K562 (cell line): ENCODE measurements around the gene B4GALT1. TPM values are rescaled to one million over a fixed set of nuclear protein-coding genes. Genes with fewer than 3 reads are reported as not detected.
A peak's percentile ranks its signal among the peaks of the same experiment; 100 is the strongest.
"Not testable (repeated sequence)": the region's sequence is repeated elsewhere in the genome, so short reads cannot be mapped to it uniquely, and the experiment has no call there.

ENCODE experiments used
- ATAC-seq: fragments of 200-7000 bp; cut with Tn5 transposase; 3 replicates; pipeline ENCODE4 v1.9.1; 2020; ENCODE audit warnings: moderate library complexity
- BruUV-seq: library from RNA; stranded (reverse); fragments of 400-500 nt; replicated peaks from 2 replicates; lab custom pipeline; 2021; lab: Mats Ljungman, UMichigan
- CTCF ChIA-PET: fragments of 300-600 bp; formaldehyde crosslinking; extraction: SDS; loops from one replicate; lab custom pipeline; 2021; ENCODE audit warnings: low intra/inter-chr PET ratio; lab: Yijun Ruan, JAX
- POLR2A ChIA-PET: fragments of 300-600, 350-650 bp; sonication (Branson Sonifier 250); formaldehyde crosslinking; extraction: SDS; loops from one replicate; lab custom pipeline; 2021; ENCODE audit warnings: antibody characterized with exemption, inconsistent platforms; lab: Yijun Ruan, JAX
- DNase-seq, 4 experiments: peaks; one replicate each; pipeline versions ENCODE4 v3.0.0 to v3.0.0-alpha.2; 2011 to 2018; ENCODE audit warnings: low spot score in 3 of 4, mixed read lengths in 3 of 4; ENCODE audit errors: extremely low read depth in 1 of 4
- FAIRE-seq: peaks from 2 replicates; lab custom pipeline; 2011; peaks lifted over from hg19 to GRCh38; lab: Jason Lieb, UNC
- H2AFZ ChIP-seq: 2 replicates; pipeline ENCODE4 v1.6.0; 2011; ENCODE audit warnings: low read depth, low read length, control low read depth, inconsistent platforms
- H3K27ac ChIP-seq: fragments of 200-600 bp; 3 replicates; pipeline ENCODE4 v1.8.0; 2011; ENCODE audit warnings: low read depth, mild to moderate bottlenecking, control low read depth, inconsistent platforms, low read length, moderate library complexity, mixed read lengths; ENCODE audit errors: extremely low read depth
- H3K27me3 ChIP-seq, 2 experiments: fragments of 300-600 bp in 1 of 2; 2 replicates in 1 of 2; 3 replicates in 1 of 2; pipeline versions ENCODE4 v1.6.0 to v1.8.0; 2011; ENCODE audit warnings: inconsistent platforms in 2 of 2, low read length in 2 of 2, mild to moderate bottlenecking in 1 of 2, mixed read lengths in 1 of 2, moderate library complexity in 1 of 2; ENCODE audit not compliant: control insufficient read depth in 2 of 2, insufficient read depth in 2 of 2
- H3K36me3 ChIP-seq: fragments of 300-600 bp; 3 replicates; pipeline ENCODE4 v1.8.0; 2011; ENCODE audit warnings: mild to moderate bottlenecking, low read length, inconsistent platforms; ENCODE audit not compliant: control insufficient read depth, insufficient read depth
- H3K4me1 ChIP-seq, 2 experiments: fragments of 200-600 bp in 1 of 2; replicated peaks in 1 of 2; 2 replicates in 1 of 2; 3 replicates in 1 of 2; pipeline versions ENCODE4 v1.5.1 to v1.8.0; 2011; ENCODE audit warnings: inconsistent platforms in 2 of 2, low read length in 2 of 2, mild to moderate bottlenecking in 1 of 2, mixed read lengths in 1 of 2, moderate library complexity in 1 of 2; ENCODE audit not compliant: control insufficient read depth in 2 of 2, insufficient read depth in 2 of 2
- H3K4me2 ChIP-seq: 2 replicates; pipeline ENCODE4 v1.6.1; 2011; ENCODE audit warnings: low read length, control low read depth, inconsistent platforms, mixed read lengths; ENCODE audit not compliant: insufficient read depth
- H3K4me3 ChIP-seq: fragments of 200-600 bp; sonication (generic), shearing (Covaris generic); 2 replicates; pipeline ENCODE4 v1.5.1; 2016; ENCODE audit warnings: control low read depth, inconsistent platforms
- H3K79me2 ChIP-seq: fragments of 200-600 bp; 3 replicates; pipeline ENCODE4 v1.8.0; 2011; ENCODE audit warnings: low read length, inconsistent platforms; ENCODE audit not compliant: control insufficient read depth, insufficient read depth
- H3K9ac ChIP-seq, 2 experiments: 2 replicates each; pipeline versions ENCODE4 v1.6.0 to v1.6.1; 2011; ENCODE audit warnings: low read depth in 2 of 2, low read length in 2 of 2, control low read depth in 1 of 2, inconsistent platforms in 1 of 2, mild to moderate bottlenecking in 1 of 2, mixed read lengths in 1 of 2; ENCODE audit not compliant: insufficient read depth in 1 of 2
- H3K9me1 ChIP-seq: one replicate; pipeline ENCODE4 v1.6.0; 2011; ENCODE audit warnings: inconsistent platforms, mild to moderate bottlenecking, low read length, moderate library complexity; ENCODE audit not compliant: control insufficient read depth, insufficient read depth
- H3K9me3 ChIP-seq: replicated peaks from 2 replicates; pipeline ENCODE4 v1.5.1; 2011; ENCODE audit warnings: low read depth, low read length, inconsistent platforms; ENCODE audit not compliant: control insufficient read depth, insufficient read depth
- H4K20me1 ChIP-seq: replicated peaks from 2 replicates; pipeline ENCODE4 v1.6.1; 2011; ENCODE audit warnings: low read length, inconsistent platforms, mixed read lengths; ENCODE audit not compliant: control insufficient read depth, insufficient read depth
- WGBS: fragments of 100-300 bp; shearing (Covaris generic); methylation state at CpG from one replicate; pipeline ENCODE4 v1.1.6; 2016; ENCODE audit warnings: low coverage, mixed read lengths; ENCODE audit not compliant: insufficient coverage; ENCODE audit errors: missing lambda C conversion rate; 5-methylcytosine and 5-hydroxymethylcytosine counted together
- in situ Hi-C: fragments of 300-500 bp; cut with MboI; formaldehyde crosslinking; loops from 4 replicates; pipeline ENCODE4 v1.15.0; 2018; ENCODE audit warnings: inconsistent platforms, mixed read lengths
- intact Hi-C: fragments of 100-400 bp; cut with micrococcal nuclease; formaldehyde crosslinking; loops from 2 replicates; pipeline ENCODE4 v1.14.2; 2022
- polyA plus RNA-seq, 8 experiments: library from polyadenylated mRNA; depleted of rRNA in 4 of 8; stranded (reverse) in 5 of 8; unstranded in 3 of 8; fragments of >200 nt; fragmentation: Nextera tagmentation in 2 of 8; fragmentation: Illumina TruSeq in 1 of 8; extraction: Ambion mirVana in 2 of 8; extraction: Trizol in 1 of 8; gene quantifications; 2 replicates each; pipeline versions ENCODE4 v1.2.1 to v1.2.3, GENCODE V29; 2011 to 2014; ENCODE audit warnings: inconsistent platforms in 1 of 8, missing spikeins in 1 of 8
- total RNA-seq, 7 experiments: library from RNA; depleted of rRNA in 6 of 7; stranded (reverse); fragments of >200 nt in 6 of 7; fragmentation: Illumina TruSeq in 2 of 7; extraction: Trizol in 2 of 7; gene quantifications; 2 replicates each; pipeline versions ENCODE4 v1.2.1 to v1.2.3, GENCODE V29; 2011 to 2021; ENCODE audit warnings: low replicate concordance in 1 of 7
- TF ChIP-seq, protein P1 (sequence below): sonication (generic); IDR thresholded peaks from 2 replicates; pipeline ENCODE4 v1.6.1; 2016
- TF ChIP-seq, protein P2 (sequence below): fragments of 250-450 bp; sonication (Bioruptor Pico); IDR thresholded peaks from 2 replicates; pipeline ENCODE4 v1.5.0; 2020; ENCODE audit warnings: mild to moderate bottlenecking

Gene B4GALT1
- total and polyA plus RNA-seq, 9 of the 15 experiments (the other 6 are each of a cell fraction or from before 2014, with no cell fraction given), result 4.1 to 26.8 (median 7.1) TPM

DNA sequence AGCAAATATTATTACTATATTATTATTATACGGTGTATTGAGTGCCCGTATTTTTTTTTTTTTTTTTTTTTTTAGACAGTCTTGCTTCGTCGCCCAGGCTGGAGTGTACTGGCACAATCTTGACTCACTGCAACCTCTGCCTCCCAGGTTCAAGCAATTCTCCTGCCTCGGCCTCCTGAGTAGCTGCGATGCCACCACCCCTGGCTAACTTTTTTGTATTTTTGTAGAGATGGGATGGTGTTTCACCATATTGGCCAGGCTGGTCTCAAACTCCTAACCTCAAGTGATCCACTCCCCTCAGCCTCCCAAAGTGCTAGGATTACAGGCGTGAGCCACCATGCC lies 2.2 kb downstream of the B4GALT1 start:
- peaks cover 36 to 64% of the 10 kb centered on the region in 2 experiments for H3K4me1 ChIP-seq
- H3K36me3 ChIP-seq, POLR2A ChIA-PET, FAIRE-seq, DNase-seq, intact Hi-C loops, H3K9me3 ChIP-seq, in situ Hi-C loops, H2AFZ ChIP-seq, H3K27me3 ChIP-seq, H3K9me1 ChIP-seq, ATAC-seq, CTCF ChIA-PET, BruUV-seq: not testable (repeated sequence)
- peak overlapping the region; percentile 12 to 95; a peak in 2 of 4 replicates for H3K9ac ChIP-seq
- peak overlapping the region; percentile 93 for H3K4me2 ChIP-seq
- WGBS, result 58% methylated on average over 2 of the region's 7 CpGs
- peaks cover 22% of the 10 kb centered on the region for H4K20me1 ChIP-seq
- H3K4me3 ChIP-seq, result peak overlapping the region; percentile 79
- H3K79me2 ChIP-seq, result peaks cover 71% of the 10 kb centered on the region
- H3K27ac ChIP-seq, result peak overlapping the region; percentile 93; the same call in 2 of the 3 replicates

DNA sequence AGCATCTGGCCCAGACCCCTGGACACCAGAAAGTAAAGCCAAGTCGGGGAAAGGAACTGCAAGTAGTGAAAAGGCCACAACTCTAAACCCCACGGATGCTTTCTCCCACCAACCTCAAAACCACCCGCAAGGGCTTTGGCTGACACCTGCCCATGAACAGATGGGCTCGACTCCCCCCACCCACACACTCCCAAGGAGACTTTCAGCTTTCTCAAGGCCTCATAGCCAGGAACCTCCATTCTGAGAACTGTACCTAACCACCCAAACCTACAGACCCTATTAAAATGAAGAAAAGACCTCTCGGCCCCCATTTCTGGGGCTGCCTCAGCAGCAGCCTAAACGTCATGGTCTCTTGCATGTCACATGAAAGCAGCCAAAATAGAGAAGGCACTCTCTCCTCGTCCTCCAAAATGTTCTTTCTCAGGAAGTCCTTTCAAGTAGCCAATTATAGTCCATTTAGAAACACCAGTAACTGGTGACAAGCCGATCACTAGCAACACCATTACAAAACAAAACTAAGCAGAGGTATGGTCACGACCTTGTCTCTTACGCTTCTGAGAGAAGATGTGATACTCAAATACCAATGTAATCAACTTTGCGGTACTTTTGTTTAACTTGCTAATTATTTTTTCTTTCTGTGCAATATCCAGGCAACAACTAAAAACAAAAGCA lies 2.9 kb downstream of the B4GALT1 start:
- Histone ChIP-seq H3K4me1 (peaks cover 41 to 70% of the 10 kb centered on the region in 2 experiments), H3K4me3 (no peak overlapping the region), H4K20me1 (peaks cover 26% of the 10 kb centered on the region), H3K9me3 (no peaks in the 10 kb centered on the region), H2AFZ (no peak overlapping the region), H3K9me1 (no peaks in the 10 kb centered on the region), H3K27me3 (no peaks in the 10 kb centered on the region), H3K36me3 (no peaks in the 10 kb centered on the region; the same call in 2 of the 3 replicates), H3K4me2 (peak overlapping the region; percentile 51), H3K27ac (no peak overlapping the region), H3K79me2 (peaks cover 77% of the 10 kb centered on the region), H3K9ac (peak overlapping the region; percentile 54 to 95; a peak in 2 of 4 replicates)
- POLR2A ChIA-PET, result no interaction called here
- TF ChIP-seq, protein P1, sequence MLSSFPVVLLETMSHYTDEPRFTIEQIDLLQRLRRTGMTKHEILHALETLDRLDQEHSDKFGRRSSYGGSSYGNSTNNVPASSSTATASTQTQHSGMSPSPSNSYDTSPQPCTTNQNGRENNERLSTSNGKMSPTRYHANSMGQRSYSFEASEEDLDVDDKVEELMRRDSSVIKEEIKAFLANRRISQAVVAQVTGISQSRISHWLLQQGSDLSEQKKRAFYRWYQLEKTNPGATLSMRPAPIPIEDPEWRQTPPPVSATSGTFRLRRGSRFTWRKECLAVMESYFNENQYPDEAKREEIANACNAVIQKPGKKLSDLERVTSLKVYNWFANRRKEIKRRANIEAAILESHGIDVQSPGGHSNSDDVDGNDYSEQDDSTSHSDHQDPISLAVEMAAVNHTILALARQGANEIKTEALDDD, result peak; percentile 78
- TF ChIP-seq, protein P2, sequence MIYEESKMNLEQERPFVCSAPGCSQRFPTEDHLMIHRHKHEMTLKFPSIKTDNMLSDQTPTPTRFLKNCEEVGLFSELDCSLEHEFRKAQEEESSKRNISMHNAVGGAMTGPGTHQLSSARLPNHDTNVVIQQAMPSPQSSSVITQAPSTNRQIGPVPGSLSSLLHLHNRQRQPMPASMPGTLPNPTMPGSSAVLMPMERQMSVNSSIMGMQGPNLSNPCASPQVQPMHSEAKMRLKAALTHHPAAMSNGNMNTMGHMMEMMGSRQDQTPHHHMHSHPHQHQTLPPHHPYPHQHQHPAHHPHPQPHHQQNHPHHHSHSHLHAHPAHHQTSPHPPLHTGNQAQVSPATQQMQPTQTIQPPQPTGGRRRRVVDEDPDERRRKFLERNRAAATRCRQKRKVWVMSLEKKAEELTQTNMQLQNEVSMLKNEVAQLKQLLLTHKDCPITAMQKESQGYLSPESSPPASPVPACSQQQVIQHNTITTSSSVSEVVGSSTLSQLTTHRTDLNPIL (CRISPR knock-in tag), result no peak
- FAIRE-seq, result no peak
- no peak for DNase-seq
- BruUV-seq, result no TSS peak
- ATAC-seq, result no peak
- 26% methylated on average over 7 of the region's 11 CpGs for WGBS
- CTCF ChIA-PET, result no interaction called here
- intact Hi-C loops, result no loop called here
- in situ Hi-C loops, result no loop called here
